NT2/D1 (cell line): ENCODE data around the gene MCRIP2.

ENCODE experiments used
- SUZ12 ChIP-seq: IDR thresholded peaks from 2 replicates; pipeline ENCODE4 v1.6.1; 2011; ENCODE audit not compliant: insufficient read length, insufficient read depth; ENCODE audit errors: extremely low read depth
- YY1 ChIP-seq: IDR thresholded peaks from 2 replicates; pipeline ENCODE4 v1.6.1; 2011; ENCODE audit not compliant: insufficient read length, insufficient read depth
- ZNF274 ChIP-seq: IDR thresholded peaks from 2 replicates; pipeline ENCODE4 v1.6.1; 2011; ENCODE audit warnings: mild to moderate bottlenecking, low read depth, low read length

DNA sequence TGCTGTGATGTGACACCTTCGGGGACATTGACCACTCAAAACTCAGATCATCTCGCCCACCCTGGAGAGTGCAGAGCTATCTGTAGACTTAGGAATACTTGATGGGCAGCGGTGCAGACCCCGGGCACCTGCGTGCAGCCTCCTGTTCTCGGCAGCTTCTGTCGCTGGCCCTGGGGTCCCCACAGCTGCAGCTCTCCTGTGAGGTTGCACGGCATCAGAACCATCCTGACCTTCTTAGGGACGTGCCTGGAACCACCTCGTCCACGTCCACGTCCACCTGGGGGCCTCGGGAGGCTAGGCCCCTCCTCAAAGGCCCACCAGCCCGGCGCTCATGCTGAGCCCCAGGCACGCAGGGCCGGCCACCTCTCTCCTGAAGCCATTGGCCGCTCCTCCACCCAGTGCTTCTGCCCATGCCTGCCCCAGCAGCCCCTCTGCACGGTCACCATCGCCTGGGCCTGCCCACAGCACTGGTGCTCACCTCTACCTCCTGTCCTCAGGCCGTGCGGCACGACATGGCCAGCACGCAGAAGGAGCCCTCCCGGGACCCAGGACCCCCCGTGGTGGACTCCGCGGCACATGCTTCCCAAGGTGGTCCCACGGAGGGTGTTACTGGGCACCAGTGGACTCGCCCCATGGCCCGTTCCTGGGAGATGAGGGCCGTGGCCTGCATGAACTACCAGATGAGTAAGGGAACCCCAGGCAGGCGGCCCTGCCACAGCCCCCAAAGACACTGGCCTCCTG, 13.1 kb upstream of the MCRIP2 start:
- TF ChIP-seq ZNF274 (no peak), SUZ12 (no peak), YY1 (no peak)
